HEK293T (cell line): ENCODE data around the gene SMIM15.

Experiments
- CTCF ChIA-PET: fragments of 350-600 bp; formaldehyde crosslinking; extraction: SDS; loops from one replicate; lab custom pipeline; 2021; ENCODE audit warnings: antibody characterized with exemption, inconsistent platforms; lab: Yijun Ruan, JAX
- POLR2A ChIA-PET: fragments of 350-600 bp; formaldehyde crosslinking; extraction: SDS; loops from one replicate; lab custom pipeline; 2020; ENCODE audit warnings: antibody characterized with exemption, inconsistent platforms; lab: Yijun Ruan, JAX
- DNase-seq: peaks from one replicate; pipeline ENCODE4 v3.0.0; 2012; ENCODE audit warnings: mixed read lengths; ENCODE audit errors: extremely low spot score
- ARNT ChIP-seq: fragments of 450-650 bp; IDR thresholded peaks from 2 replicates; pipeline ENCODE4 v1.6.1; 2017; ENCODE audit warnings: mild to moderate bottlenecking
- BHLHE40 ChIP-seq: fragments of 450-650 bp; IDR thresholded peaks from 2 replicates; pipeline ENCODE4 v1.6.1; 2016; ENCODE audit warnings: mild to moderate bottlenecking, moderate library complexity, borderline replicate concordance
- CTBP1 ChIP-seq: fragments of 450-650 bp; IDR thresholded peaks from 2 replicates; pipeline ENCODE4 v1.6.1; 2016; ENCODE audit warnings: borderline replicate concordance
- ELF4 ChIP-seq: fragments of 450-650 bp; IDR thresholded peaks from 2 replicates; pipeline ENCODE4 v1.6.1; 2017; ENCODE audit warnings: antibody characterized with exemption
- FOXA1 ChIP-seq: fragments of 450-650 bp; IDR thresholded peaks from 2 replicates; pipeline ENCODE4 v1.6.1; 2016; ENCODE audit warnings: mild to moderate bottlenecking
- FOXK2 ChIP-seq: fragments of 450-650 bp; IDR thresholded peaks from 2 replicates; pipeline ENCODE4 v1.6.1; 2016; ENCODE audit warnings: mild to moderate bottlenecking
- FOXM1 ChIP-seq: fragments of 450-650 bp; IDR thresholded peaks from 2 replicates; pipeline ENCODE4 v1.6.1; 2017; ENCODE audit warnings: mild to moderate bottlenecking, borderline replicate concordance
- HDGF ChIP-seq: fragments of 450-650 bp; IDR thresholded peaks from 2 replicates; pipeline ENCODE4 v1.6.1; 2017; ENCODE audit warnings: antibody characterized with exemption, borderline replicate concordance
- L3MBTL2 ChIP-seq: fragments of 450-650 bp; conservative IDR thresholded peaks from 2 replicates; pipeline ENCODE4 v1.6.1; 2016; ENCODE audit warnings: mild to moderate bottlenecking
- LEF1 ChIP-seq: fragments of 450-650 bp; IDR thresholded peaks from 2 replicates; pipeline ENCODE4 v1.6.1; 2017; ENCODE audit warnings: mild to moderate bottlenecking, borderline replicate concordance
- NFRKB ChIP-seq: fragments of 450-650 bp; IDR thresholded peaks from 2 replicates; pipeline ENCODE4 v1.6.1; 2016; ENCODE audit warnings: mild to moderate bottlenecking, moderate library complexity
- PKNOX1 ChIP-seq: fragments of 450-650 bp; IDR thresholded peaks from 2 replicates; pipeline ENCODE4 v1.6.1; 2016
- SP1 ChIP-seq: fragments of 450-650 bp; IDR thresholded peaks from 2 replicates; pipeline ENCODE4 v1.6.1; 2017
- SUZ12 ChIP-seq: fragments of 450-650 bp; IDR thresholded peaks from 2 replicates; pipeline ENCODE4 v1.6.1; 2016; ENCODE audit warnings: mild to moderate bottlenecking
- TARDBP ChIP-seq: fragments of 450-650 bp; IDR thresholded peaks from 2 replicates; pipeline ENCODE4 v1.6.1; 2016
- ZNF384 ChIP-seq: fragments of 450-650 bp; IDR thresholded peaks from 2 replicates; pipeline ENCODE4 v1.6.1; 2016

SMIM15 gene

GRCh38 chr5:61178702-61179101 lies 16.4 kb upstream of the SMIM15 start:
- ChIA-PET POLR2A (no interaction called here), CTCF (interaction anchor here (0.5 kb wide), 1 partner anchor 1079 kb away, joined by 3 read pairs; no protein-coding TSS in a partner anchor)
- TF ChIP-seq CTBP1, result no peak
- TF ChIP-seq ARNT, result no peak
- no peak for TF ChIP-seq SP1
- DNase-seq, result no peak

- POLR2A ChIA-PET, result no interaction called here
- CTCF ChIA-PET, result no interaction called here
- TF ChIP-seq LEF1 (no peak), FOXK2 (no peak), HDGF (no peak), SP1 (no peak), L3MBTL2 (no peak), SUZ12 (no peak), ELF4 (no peak), TARDBP (no peak), CTBP1 (no peak), FOXA1 (no peak), NFRKB (no peak), BHLHE40 (no peak), PKNOX1 (no peak), ZNF384 (no peak), FOXM1 (no peak), ARNT (no peak)
- DNase-seq, result no peak
These were observed 15.4 kb upstream of the SMIM15 start for GRCh38 chr5:61177716-61178115.

- TF ChIP-seq SUZ12 (no peak), SP1 (no peak), FOXA1 (no peak), NFRKB (no peak), ZNF384 (no peak), TARDBP (no peak), PKNOX1 (no peak), BHLHE40 (no peak), FOXM1 (no peak), ELF4 (no peak), L3MBTL2 (no peak), FOXK2 (no peak), ARNT (no peak), CTBP1 (no peak), LEF1 (no peak), HDGF (no peak)
- DNase-seq, result no peak
- ChIA-PET CTCF (no interaction called here), POLR2A (interaction anchor here (1.1 kb wide), 1 partner anchor 14 kb away, joined by 3 read pairs; no protein-coding TSS in a partner anchor)
These were observed 14.8 kb upstream of the SMIM15 start for GRCh38 chr5:61177070-61177469.

- ChIA-PET CTCF (no interaction called here), POLR2A (interaction anchor here (1.1 kb wide), 1 partner anchor 13 kb away, joined by 3 read pairs; no protein-coding TSS in a partner anchor)
- TF ChIP-seq LEF1 (no peak), FOXA1 (no peak), ZNF384 (no peak), ELF4 (no peak), NFRKB (no peak), CTBP1 (no peak), TARDBP (no peak), L3MBTL2 (no peak), FOXM1 (no peak), FOXK2 (no peak), SP1 (no peak), SUZ12 (no peak), BHLHE40 (no peak), PKNOX1 (no peak), HDGF (no peak), ARNT (no peak)
- DNase-seq, result no peak
These were observed 14.4 kb upstream of the SMIM15 start for GRCh38 chr5:61176631-61177030.

- POLR2A ChIA-PET, result no interaction called here
- TF ChIP-seq L3MBTL2 (no peak), FOXK2 (no peak), PKNOX1 (no peak), ARNT (no peak), ELF4 (no peak), LEF1 (no peak), NFRKB (no peak), TARDBP (no peak), SUZ12 (no peak), HDGF (no peak), SP1 (no peak)
- no peak for DNase-seq
- CTCF ChIA-PET, result no interaction called here
These were observed 9.2 kb upstream of the SMIM15 start for GRCh38 chr5:61171479-61171878.

- TF ChIP-seq L3MBTL2 (no peak), FOXK2 (no peak), NFRKB (no peak), SP1 (no peak)
- POLR2A ChIA-PET, result no interaction called here
- CTCF ChIA-PET, result no interaction called here
- no peak for DNase-seq
These were observed 6.7 kb upstream of the SMIM15 start for GRCh38 chr5:61168951-61169350.
